Breast epithelium (tissue), 4 donors: ENCODE results near the gene NDST1. TPM values are rescaled to one million over a fixed set of nuclear protein-coding genes. Genes with fewer than 3 reads are reported as not detected.

Experiments
- DNase-seq, 2 donors: peaks; one replicate each; pipeline ENCODE4 v3.0.0-alpha.2; 2019; ENCODE audit warnings: low spot score in 2 of 2
- H3K27ac ChIP-seq, 2 donors: fragments of 200-600 bp; sonication (generic) in 1 of 2; one replicate each; pipeline ENCODE4 v1.5.1; 2016 to 2019; ENCODE audit warnings: mild to moderate bottlenecking in 1 of 2
- H3K27me3 ChIP-seq, 2 donors: fragments of 200-600 bp; sonication (generic) in 1 of 2; one replicate each; pipeline versions ENCODE4 v1.5.1 to v1.6.0; 2017 to 2019; ENCODE audit warnings: control low read depth in 1 of 2, mild to moderate bottlenecking in 1 of 2
- H3K36me3 ChIP-seq: fragments of 200-600 bp; one replicate; pipeline ENCODE4 v1.5.1; 2019
- H3K4me1 ChIP-seq, 2 donors: fragments of 200-600 bp; sonication (generic); one replicate each; pipeline ENCODE4 v1.5.1; 2016 to 2019; ENCODE audit warnings: control low read depth in 1 of 2
- H3K4me3 ChIP-seq, 3 donors: fragments of 200-600 bp; sonication (generic); 1 replicate in 2 of 3; 2 replicates in 1 of 3; pipeline ENCODE4 v1.5.1; 2016 to 2019; ENCODE audit warnings: mild to moderate bottlenecking in 3 of 3, moderate library complexity in 2 of 3
- H3K9me3 ChIP-seq, 2 donors: fragments of 200-600 bp; sonication (generic) in 1 of 2; one replicate each; pipeline ENCODE4 v1.5.1; 2016 to 2019; ENCODE audit warnings: control low read depth in 1 of 2
- CTCF ChIP-seq, 3 donors: fragments of 450-650 bp; IDR thresholded peaks; one replicate each; pipeline ENCODE4 v1.5.1; 2016 to 2017; ENCODE audit warnings: antibody characterized with exemption in 3 of 3, mild to moderate bottlenecking in 3 of 3, moderate library complexity in 3 of 3
- POLR2A ChIP-seq: fragments of 450-650 bp; IDR thresholded peaks from one replicate; pipeline ENCODE4 v1.6.1; 2016; ENCODE audit warnings: antibody characterized with exemption, mild to moderate bottlenecking, moderate library complexity
- POLR2AphosphoS5 ChIP-seq, 3 donors: sonication (generic); formaldehyde crosslinking; IDR thresholded peaks; one replicate each; pipeline ENCODE4 v1.6.1; 2017; ENCODE audit warnings: antibody characterized with exemption in 3 of 3
- intact Hi-C: fragments of 100-400 bp; cut with DNase I; formaldehyde crosslinking; loops from one replicate; pipeline ENCODE4 v1.15.1; 2023; ENCODE audit warnings: low total_unique reads
- total RNA-seq, 3 donors: library from RNA; depleted of rRNA; stranded (reverse); fragments of >200 nt; gene quantifications; one replicate each; pipeline ENCODE4 v1.1.0, GENCODE V29; 2016

Gene NDST1
- total RNA-seq, 3 donors from 2014 or later = 46.7 to 92.3 (median 74.1) TPM

GRCh38 chr5:150604010-150604409 lies 96.1 kb downstream of the NDST1 start:
- no peaks in the 10 kb centered on the region for H3K27me3 ChIP-seq
- no peaks in the 10 kb centered on the region for H3K36me3 ChIP-seq
- DNase-seq = no peak
- H3K27ac ChIP-seq = no peak overlapping the region
- TF ChIP-seq CTCF (IDR thresholded peaks at IDR 0.05) (no peak), POLR2A (no peak), POLR2AphosphoS5 (IDR thresholded peaks at IDR 0.05) (no peak)
- peaks cover 4 to 9% of the 10 kb centered on the region in 2 donors for H3K4me1 ChIP-seq
- intact Hi-C loops = no loop called here
- no peaks in the 10 kb centered on the region for H3K9me3 ChIP-seq
- H3K4me3 ChIP-seq = no peak overlapping the region

GRCh38 chr5:150604894-150605440 lies 97.0 kb downstream of the NDST1 start:
- Histone ChIP-seq H3K9me3 (no peaks in the 10 kb centered on the region), H3K4me3 (no peak overlapping the region), H3K4me1 (peaks cover 3 to 9% of the 10 kb centered on the region in 2 donors)

GRCh38 chr5:150605546-150605945 lies 97.6 kb downstream of the NDST1 start:
- Histone ChIP-seq H3K4me3 (no peak overlapping the region), H3K36me3 (no peaks in the 10 kb centered on the region), H3K4me1 (peaks cover 0 to 9% of the 10 kb centered on the region in 2 donors), H3K9me3 (no peaks in the 10 kb centered on the region), H3K27me3 (no peaks in the 10 kb centered on the region), H3K27ac (no peak overlapping the region)
- intact Hi-C loops = no loop called here
- DNase-seq = no peak
- TF ChIP-seq POLR2A = no peak
- TF ChIP-seq POLR2AphosphoS5 (IDR thresholded peaks at IDR 0.05) = no peak
- TF ChIP-seq CTCF (IDR thresholded peaks at IDR 0.05) = no peak

More at GRCh38 chr5:150604894-150605440, 97.0 kb downstream of the NDST1 start:
- no peak for DNase-seq
- Histone ChIP-seq H3K36me3 (no peaks in the 10 kb centered on the region), H3K27ac (no peak overlapping the region), H3K27me3 (no peaks in the 10 kb centered on the region)
- intact Hi-C loops = no loop called here
- TF ChIP-seq CTCF (IDR thresholded peaks at IDR 0.05) (no peak), POLR2AphosphoS5 (IDR thresholded peaks at IDR 0.05) (no peak), POLR2A (no peak)

- H3K9me3 ChIP-seq = no peaks in the 10 kb centered on the region
- DNase-seq = no peak
- intact Hi-C loops = no loop called here
- no peak overlapping the region for H3K27ac ChIP-seq
- H3K27me3 ChIP-seq = no peaks in the 10 kb centered on the region
- no peak for TF ChIP-seq POLR2AphosphoS5 (IDR thresholded peaks at IDR 0.05)
- no peak for TF ChIP-seq POLR2A
- no peak for TF ChIP-seq CTCF (IDR thresholded peaks at IDR 0.05)
- H3K4me1 ChIP-seq = peaks cover 0 to 4% of the 10 kb centered on the region in 2 donors
- no peaks in the 10 kb centered on the region for H3K36me3 ChIP-seq
- no peak overlapping the region for H3K4me3 ChIP-seq
These were observed 98.5 kb downstream of the NDST1 start for GRCh38 chr5:150606476-150606875.

GRCh38 chr5:150607105-150607504 lies 99.2 kb downstream of the NDST1 start:
- no peak overlapping the region for H3K4me3 ChIP-seq
- no peak overlapping the region for H3K27ac ChIP-seq
- no peaks in the 10 kb centered on the region for H3K27me3 ChIP-seq
- no peak for TF ChIP-seq CTCF (IDR thresholded peaks at IDR 0.05)
- TF ChIP-seq POLR2AphosphoS5 (IDR thresholded peaks at IDR 0.05) = no peak
- no peak for TF ChIP-seq POLR2A
- H3K4me1 ChIP-seq = peaks cover 0 to 4% of the 10 kb centered on the region in 2 donors
- no peaks in the 10 kb centered on the region for H3K36me3 ChIP-seq
- intact Hi-C loops = no loop called here
- H3K9me3 ChIP-seq = no peaks in the 10 kb centered on the region
- DNase-seq = no peak

Other genes with a start within 250 kb of the NDST1 start
- gene CAMK2A, start 218.4 kb upstream of the NDST1 start, total RNA-seq = under 1 TPM in 1 of 3 donors, not detected in 2; under 0.01 TPM
- 1 to 10 TPM in 1 of 3 donors, under 1 TPM in 2; 0.48 to 1.3 (median 0.98) TPM for gene ARSI, start 205.2 kb upstream of the NDST1 start, total RNA-seq
- 10 to 100 TPM; 20.6 to 37.7 (median 36.1) TPM for gene TCOF1, start 150.4 kb upstream of the NDST1 start, total RNA-seq
- 100 to 1,000 TPM; 382 to 393 (median 392) TPM for gene CD74, start 95.2 kb upstream of the NDST1 start, total RNA-seq
- gene RPS14, start 58.4 kb upstream of the NDST1 start, total RNA-seq = 1,000 to 10,000 TPM; 3,271 to 4,472 (median 4,011) TPM
- 10 to 100 TPM in 2 of 3 donors, 1 to 10 TPM in 1; 6.3 to 22.4 (median 15.4) TPM for gene SYNPO, start 132.5 kb downstream of the NDST1 start, total RNA-seq
- under 1 TPM; under 0.01 to 0.33 (median 0.15) TPM for gene MYOZ3, start 153.1 kb downstream of the NDST1 start, total RNA-seq
- 10 to 100 TPM; 40.5 to 57.8 (median 44.9) TPM for gene RBM22, start 192.9 kb downstream of the NDST1 start, total RNA-seq